AG09319 (cell line): ENCODE results near the gene KIRREL3.

ENCODE experiments used
- DNase-seq: peaks from one replicate; pipeline ENCODE4 v3.0.0-alpha.2; 2010; ENCODE audit warnings: low read depth; ENCODE audit errors: extremely low read depth
- CTCF ChIP-seq: IDR thresholded peaks from 2 replicates; pipeline ENCODE4 v1.5.1; 2011; ENCODE audit warnings: low read depth, mild to moderate bottlenecking, inconsistent platforms, low read length, moderate library complexity

The KIRREL3 gene

GRCh38 chr11:126512741-126513715, 487.5 kb downstream of the KIRREL3 start:
- TF ChIP-seq CTCF = no peak
- no peak for DNase-seq

GRCh38 chr11:126512251-126512650, 488.3 kb downstream of the KIRREL3 start:
- DNase-seq = no peak
- TF ChIP-seq CTCF = no peak

- no peak for TF ChIP-seq CTCF
- no peak for DNase-seq
Measured at GRCh38 chr11:126511475-126512115, 489.0 kb downstream of the KIRREL3 start.

- no peak for TF ChIP-seq CTCF
- DNase-seq = no peak
Measured at GRCh38 chr11:126510621-126511370, 489.8 kb downstream of the KIRREL3 start.

GRCh38 chr11:126507646-126508045, 492.9 kb downstream of the KIRREL3 start:
- no peak for DNase-seq
- no peak for TF ChIP-seq CTCF

- TF ChIP-seq CTCF = no peak
- DNase-seq = no peak
Measured at GRCh38 chr11:126506789-126507188, 493.8 kb downstream of the KIRREL3 start.

- no peak for DNase-seq
- TF ChIP-seq CTCF = no peak
Measured at GRCh38 chr11:126502982-126503381, 497.6 kb downstream of the KIRREL3 start.
